HG02938 (cell line): ENCODE results near the gene PLB1.

Source experiments
- ATAC-seq: cut with Tn5 transposase; IDR thresholded peaks from one replicate; pipeline ENCODE4 v1.9.1; 2021; ENCODE audit warnings: mild to moderate bottlenecking, moderate library complexity; ENCODE audit not compliant: unreplicated experiment

Gene PLB1

GRCh38 chr2:28607730-28608499, 112.1 kb downstream of the PLB1 start:
- no peak for ATAC-seq

DNA sequence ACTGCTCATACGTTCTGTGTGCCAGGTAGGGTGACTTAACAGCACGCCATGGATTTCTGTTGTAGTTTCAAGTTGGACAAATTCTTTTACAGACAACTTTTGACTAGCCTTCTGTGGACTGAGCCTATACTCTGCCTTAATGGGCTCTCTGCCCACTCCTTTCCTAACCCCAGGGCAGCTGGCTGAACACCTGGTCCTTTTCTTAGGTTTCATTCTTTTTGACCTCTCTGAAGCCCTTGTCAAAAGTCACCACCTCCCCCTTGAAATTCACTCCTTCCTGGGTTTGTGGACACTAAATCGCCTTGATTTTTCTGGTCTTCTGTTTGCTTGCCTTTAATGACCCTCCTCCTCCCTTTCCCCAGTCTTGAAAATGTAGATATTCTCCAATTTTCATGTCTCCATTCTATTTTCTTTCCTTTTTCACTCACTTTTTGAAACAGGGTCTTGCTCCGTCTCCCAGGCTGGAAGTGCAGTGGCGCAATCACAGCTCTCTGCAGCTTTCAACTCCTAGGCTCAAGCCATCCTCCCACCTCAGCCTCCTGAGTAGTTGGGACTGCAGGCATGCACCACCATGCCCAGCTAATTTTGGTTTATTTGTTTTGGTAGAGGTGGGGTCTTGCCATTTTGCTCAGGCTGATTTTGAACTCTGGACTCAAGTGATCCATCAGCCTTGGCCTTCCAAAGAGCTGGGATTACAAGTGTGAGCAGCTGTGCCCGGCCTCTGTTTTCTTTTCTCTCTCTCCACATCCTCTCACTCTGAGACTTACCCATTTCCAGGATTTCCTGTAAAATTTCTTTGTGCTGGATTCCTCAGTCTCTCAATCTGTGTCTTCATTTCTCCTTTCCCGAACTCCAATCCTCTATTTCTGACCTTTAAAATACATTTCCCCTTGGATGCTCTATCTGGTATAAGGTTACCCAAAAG, 112.9 kb downstream of the PLB1 start:
- ATAC-seq: no peak

GRCh38 chr2:28610583-28611201, 114.8 kb downstream of the PLB1 start:
- no peak for ATAC-seq

DNA sequence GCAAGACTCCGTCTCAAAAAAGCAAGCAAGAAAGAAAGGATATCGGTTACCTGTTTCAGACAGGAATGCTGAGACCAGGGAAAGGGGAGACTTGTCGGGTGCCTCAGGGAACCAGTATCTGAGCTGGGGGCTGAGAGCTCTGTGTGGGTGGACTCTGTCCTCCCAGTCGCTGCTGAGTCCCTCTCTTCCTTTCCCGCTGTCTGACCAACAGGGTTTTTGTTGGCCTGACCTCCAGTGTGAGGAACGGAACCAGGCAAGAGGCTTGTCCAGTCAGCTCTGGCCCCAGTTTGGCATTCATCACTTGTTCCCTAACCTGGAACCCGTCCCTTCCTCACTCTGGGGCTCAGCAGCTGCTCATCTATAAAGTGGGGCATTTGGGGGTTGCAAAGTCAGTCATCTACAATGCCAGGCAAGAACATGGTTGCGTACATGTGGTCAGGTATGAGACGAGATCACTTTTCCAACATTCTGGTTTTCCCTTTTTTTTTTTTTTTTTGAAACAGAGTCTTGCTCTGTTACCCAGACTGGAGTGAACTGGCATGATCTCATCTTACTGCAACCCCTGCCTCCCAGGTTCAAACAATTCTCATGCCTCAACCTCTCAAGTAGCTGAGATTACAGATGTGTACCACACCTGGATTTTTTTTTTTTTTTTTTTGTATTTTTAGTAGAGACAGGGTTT, 116.4 kb downstream of the PLB1 start:
- ATAC-seq: no peak

GRCh38 chr2:28613186-28613585, 117.3 kb downstream of the PLB1 start:
- no peak for ATAC-seq

GRCh38 chr2:28613633-28614501, 118.0 kb downstream of the PLB1 start:
- ATAC-seq: no peak

DNA sequence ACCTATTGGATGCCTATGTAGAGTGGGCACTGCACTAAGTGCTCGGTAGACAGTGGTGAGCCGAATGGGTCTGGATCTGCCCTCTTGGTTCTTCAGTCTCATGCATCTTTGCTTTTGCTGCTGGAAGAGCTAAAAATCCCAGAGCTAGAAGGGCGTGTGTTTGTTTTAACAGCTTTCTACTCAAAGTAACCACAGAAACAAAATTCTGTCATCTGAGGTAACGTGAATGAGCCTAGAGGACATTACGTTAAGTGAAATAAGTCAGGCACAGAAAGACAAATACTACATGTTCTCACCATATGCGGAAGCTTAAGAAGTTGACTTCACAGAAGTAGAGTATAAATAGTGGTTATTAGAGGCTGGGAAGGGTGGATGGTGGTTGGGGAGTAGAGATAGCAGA, 119.8 kb downstream of the PLB1 start:
- ATAC-seq: no peak

- no peak for ATAC-seq
Measured at GRCh38 chr2:28616396-28616999, 120.6 kb downstream of the PLB1 start.

GRCh38 chr2:28617502-28618184, 121.8 kb downstream of the PLB1 start:
- ATAC-seq: no peak

DNA sequence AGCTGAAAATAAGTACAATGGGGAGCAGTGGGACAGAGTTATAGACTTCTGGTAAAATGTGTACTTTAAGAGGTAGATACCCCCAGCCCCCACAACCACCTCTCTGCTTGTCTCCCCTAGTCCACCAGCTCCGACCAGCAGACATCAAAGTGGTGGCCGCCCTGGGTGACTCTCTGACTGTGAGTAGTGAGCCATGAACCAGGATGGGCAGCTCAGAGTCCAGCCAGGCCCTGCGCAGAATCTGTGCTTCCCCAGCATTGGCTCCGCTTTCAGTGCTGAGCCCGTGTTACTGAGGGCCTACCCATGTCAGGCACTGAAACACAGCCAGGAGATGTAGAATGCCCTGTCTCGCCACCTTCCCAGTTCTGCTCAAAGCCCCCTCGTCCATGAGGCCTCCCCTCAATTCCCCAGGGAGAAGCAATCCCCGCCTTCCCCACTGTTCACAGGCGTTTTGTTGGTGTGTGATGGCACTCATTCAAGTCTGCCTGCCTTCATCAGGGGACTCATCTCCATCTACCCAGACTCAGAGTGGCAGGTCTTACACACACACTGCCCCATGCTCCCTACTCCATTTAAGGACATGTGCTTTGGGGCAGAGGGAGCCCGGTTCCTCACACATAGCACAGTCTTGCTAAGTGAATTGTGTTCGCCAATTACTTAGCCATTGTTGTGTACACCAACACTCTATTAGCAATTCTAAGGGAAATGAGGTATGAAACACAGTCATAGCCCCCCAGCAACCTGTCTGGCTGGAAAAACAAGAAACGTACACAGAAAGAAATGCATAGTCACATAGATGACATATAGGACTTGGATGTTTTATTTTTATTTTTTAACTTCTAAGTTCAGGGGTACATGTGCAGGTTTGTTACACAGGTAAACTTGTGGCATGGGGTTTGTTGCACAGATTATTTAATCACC, 122.6 kb downstream of the PLB1 start:
- no peak for ATAC-seq

DNA sequence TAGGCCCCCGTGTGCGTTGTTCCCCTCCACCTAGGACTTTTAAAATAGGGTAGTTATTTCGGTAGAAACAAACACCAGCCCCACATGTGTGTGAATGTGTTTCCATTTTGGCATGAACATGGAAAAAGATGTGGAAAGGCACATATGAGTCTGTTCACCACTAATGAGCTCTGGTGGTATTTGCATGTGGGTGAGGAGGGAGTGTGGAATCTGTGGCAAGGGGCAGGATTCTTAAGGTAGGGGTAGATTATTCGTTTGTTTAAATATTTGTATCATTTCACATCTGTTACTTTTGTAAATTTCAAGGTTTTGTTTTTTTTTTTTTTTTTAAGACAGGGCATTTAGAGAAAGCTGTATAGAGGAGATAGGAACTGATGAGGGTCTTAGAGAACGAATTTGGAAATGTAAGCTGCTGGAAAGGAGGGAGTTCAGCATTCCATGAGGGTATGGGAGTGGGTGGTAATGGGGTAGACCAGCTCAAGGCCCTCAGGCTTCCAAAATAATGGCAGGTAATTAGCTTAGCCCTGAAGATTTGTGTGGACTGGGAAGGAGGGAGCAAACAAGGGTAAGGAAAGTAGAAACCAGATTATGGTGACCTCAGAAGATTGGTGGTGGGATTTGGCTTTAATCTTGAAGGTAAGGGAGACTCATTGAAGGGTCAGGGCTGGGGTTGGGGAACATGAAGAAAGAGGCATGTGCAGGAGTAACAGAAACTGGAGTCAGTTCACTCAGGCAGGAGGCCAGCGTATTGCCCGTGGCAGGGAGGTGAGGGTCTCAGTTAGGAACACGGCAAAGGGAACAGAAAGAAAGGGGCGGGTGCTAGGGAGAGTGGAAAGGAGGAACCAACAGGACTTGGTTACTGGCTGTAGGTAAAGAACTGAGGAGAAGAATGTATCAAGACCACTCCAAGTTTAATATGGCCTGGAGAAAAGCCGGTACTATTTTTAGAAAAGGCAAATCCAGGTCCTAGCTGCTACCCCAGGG, 123.6 kb downstream of the PLB1 start:
- no peak for ATAC-seq

GRCh38 chr2:28620291-28620793, 124.5 kb downstream of the PLB1 start:
- ATAC-seq: no peak

- no peak for ATAC-seq
Measured at GRCh38 chr2:28620801-28621171, 124.9 kb downstream of the PLB1 start.

DNA sequence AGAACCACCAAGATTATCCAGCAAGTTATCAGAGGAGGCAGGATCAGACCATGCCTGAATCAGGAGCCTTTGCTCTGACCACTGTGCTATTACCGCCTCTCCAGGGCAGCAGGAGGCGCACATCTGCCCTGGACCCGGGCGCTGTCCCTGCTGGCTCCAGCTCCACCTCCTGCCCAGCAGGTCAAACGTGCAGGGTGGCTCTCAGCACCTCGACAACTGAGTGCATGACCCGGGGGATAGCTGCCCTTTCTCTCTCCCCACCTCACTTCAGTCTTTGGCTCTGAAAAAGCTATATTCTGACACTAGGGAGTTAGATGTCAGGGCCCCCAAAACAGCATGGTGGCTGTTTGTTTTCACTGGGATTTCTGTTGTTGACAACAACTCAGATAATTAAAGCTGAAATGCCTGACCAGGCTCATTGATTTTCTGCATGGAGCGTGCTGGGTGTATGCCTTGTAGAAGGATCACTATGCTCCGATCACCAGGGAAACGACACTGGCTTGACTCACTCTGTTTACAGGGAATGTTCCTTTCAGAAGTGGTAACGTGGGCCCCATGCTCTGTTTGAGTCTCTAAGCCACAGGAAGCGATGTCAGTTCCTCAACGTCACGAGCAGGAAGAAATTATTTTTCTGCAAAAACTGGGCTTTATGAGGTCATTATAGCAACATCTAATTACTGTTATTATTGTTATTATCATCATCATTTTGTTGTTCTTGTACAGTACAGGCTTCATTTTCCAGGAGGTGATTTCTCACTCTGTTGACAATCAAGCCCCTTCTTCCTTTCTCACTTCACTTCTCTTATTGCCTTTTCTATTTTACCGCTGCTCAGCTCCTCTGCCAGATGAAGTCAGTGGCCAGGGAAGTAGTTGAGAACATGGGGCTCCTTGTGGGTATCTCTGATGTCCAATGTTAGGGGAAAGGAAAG, 125.6 kb downstream of the PLB1 start:
- no peak for ATAC-seq

DNA sequence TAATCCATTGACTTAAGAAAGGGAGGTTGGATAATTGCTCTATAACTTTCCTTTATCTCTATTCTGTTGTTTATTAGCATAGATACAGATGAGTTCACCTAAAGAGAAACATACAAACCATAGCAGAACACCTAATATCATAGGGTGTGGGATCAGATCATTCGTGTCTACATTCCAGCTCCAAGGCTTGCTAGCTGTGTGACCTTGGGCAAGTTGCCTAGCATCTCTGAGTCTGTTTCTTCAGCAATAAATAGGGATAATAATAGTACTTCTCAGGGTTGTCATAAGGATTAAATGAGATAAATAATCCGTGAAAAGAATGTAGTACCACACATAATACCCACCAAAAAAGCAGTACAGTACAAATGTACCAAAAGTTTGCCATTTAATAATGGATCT, 126.2 kb downstream of the PLB1 start:
- ATAC-seq: no peak
